A549 (cell line): ENCODE data around the gene EFCAB11. TPM values are rescaled to one million over a fixed set of nuclear protein-coding genes. Genes with fewer than 3 reads are reported as not detected.

Experiments
- ATAC-seq, 2 experiments: fragments of 200-7000 bp in 1 of 2; fragments of >200 bp in 1 of 2; cut with Nextera tagmentation in 1 of 2; cut with Tn5 transposase in 1 of 2; 3 replicates each; pipeline versions ENCODE4 v1.8.0 to v1.9.1; 2018 to 2020; ENCODE audit warnings: mild to moderate bottlenecking in 1 of 2, moderate library complexity in 1 of 2
- CTCF ChIA-PET: fragments of 300-600 bp; sonication (Branson Sonifier 250); formaldehyde crosslinking; extraction: SDS; loops from one replicate; lab custom pipeline; 2021; ENCODE audit warnings: antibody characterized with exemption, inconsistent platforms; lab: Yijun Ruan, JAX
- POLR2A ChIA-PET: fragments of 350-600 bp; formaldehyde crosslinking; extraction: SDS; loops from one replicate; lab custom pipeline; 2021; ENCODE audit warnings: antibody characterized with exemption, inconsistent platforms; lab: Yijun Ruan, JAX
- DNase-seq, 2 experiments: peaks; one replicate each; pipeline versions ENCODE4 v3.0.0 to v3.0.0-alpha.2; 2011 to 2016; ENCODE audit warnings: low read depth in 1 of 2, low spot score in 1 of 2
- FAIRE-seq: peaks from 2 replicates; lab custom pipeline; 2011; peaks lifted over from hg19 to GRCh38; lab: Jason Lieb, UNC
- H3K27ac ChIP-seq, 2 experiments: fragments of >200 bp; sonication (Bioruptor Twin); formaldehyde crosslinking; 3 replicates each; pipeline ENCODE4 v1.5.1; 2016 to 2017
- H3K4me1 ChIP-seq: fragments of >200 bp; sonication (Bioruptor Twin); formaldehyde crosslinking; 3 replicates; pipeline ENCODE4 v1.6.1; 2016
- H3K4me2 ChIP-seq: fragments of >200 bp; sonication (Bioruptor Twin); formaldehyde crosslinking; 3 replicates; pipeline ENCODE4 v1.6.1; 2016
- H3K4me3 ChIP-seq: fragments of >200 bp; sonication (Bioruptor Twin); formaldehyde crosslinking; 3 replicates; pipeline ENCODE4 v1.5.1; 2016
- H3K9me3 ChIP-seq: fragments of >200 bp; sonication (Bioruptor Twin); formaldehyde crosslinking; 3 replicates; pipeline ENCODE4 v1.6.1; 2016
- CEBPB ChIP-seq, 2 experiments: fragments of >200 bp in 1 of 2; sonication (Bioruptor Twin) in 1 of 2; formaldehyde crosslinking in 1 of 2; IDR thresholded peaks; 2 replicates each; pipeline ENCODE4 v1.6.1; 2012 to 2016
- CHD4 ChIP-seq: fragments of 200-600 bp; sonication (generic); IDR thresholded peaks from 2 replicates; pipeline ENCODE4 v1.6.1; 2016; ENCODE audit warnings: antibody characterized with exemption, mild to moderate bottlenecking, borderline replicate concordance
- EP300 ChIP-seq, 2 experiments: fragments of >200 bp; sonication (Bioruptor Twin); formaldehyde crosslinking; IDR thresholded peaks; 2 replicates in 1 of 2; 3 replicates in 1 of 2; pipeline ENCODE4 v1.6.1; 2016 to 2017
- FOXS1 ChIP-seq: fragments of 250-450 bp; sonication (Bioruptor Pico); IDR thresholded peaks from 2 replicates; pipeline ENCODE4 v1.5.0; 2020; ENCODE audit warnings: mild to moderate bottlenecking, moderate library complexity
- JUN ChIP-seq, 2 experiments: fragments of >200 bp; sonication (Bioruptor Twin); formaldehyde crosslinking; IDR thresholded peaks; 2 replicates in 1 of 2; 3 replicates in 1 of 2; pipeline ENCODE4 v1.6.1; 2016 to 2017
- JUNB ChIP-seq: fragments of >200 bp; sonication (Bioruptor Twin); formaldehyde crosslinking; IDR thresholded peaks from 2 replicates; pipeline ENCODE4 v1.6.1; 2016
- MYC ChIP-seq: IDR thresholded peaks from 2 replicates; pipeline ENCODE4 v1.6.1; 2012; ENCODE audit warnings: mild to moderate bottlenecking, inconsistent platforms, low read length, improper control_type of control experiment, borderline replicate concordance
- NR3C1 ChIP-seq: fragments of >200 bp; sonication (Bioruptor Twin); formaldehyde crosslinking; IDR thresholded peaks from 3 replicates; pipeline ENCODE4 v1.6.1; 2017
- PHF8 ChIP-seq: fragments of 200-600 bp; sonication (generic); IDR thresholded peaks from 2 replicates; pipeline ENCODE4 v1.6.1; 2016; ENCODE audit warnings: low read depth, mild to moderate bottlenecking, antibody characterized with exemption, moderate library complexity, borderline replicate concordance
- RAD21 ChIP-seq, 2 experiments: fragments of >200 bp in 1 of 2; sonication (Bioruptor Twin) in 1 of 2; formaldehyde crosslinking in 1 of 2; IDR thresholded peaks in 1 of 2; conservative IDR thresholded peaks in 1 of 2; 2 replicates in 1 of 2; 3 replicates in 1 of 2; pipeline ENCODE4 v1.6.1; 2012 to 2018; ENCODE audit warnings: inconsistent platforms in 1 of 2
- RFX5 ChIP-seq: fragments of 450-650 bp; IDR thresholded peaks from 2 replicates; pipeline ENCODE4 v1.7.1; 2014; ENCODE audit warnings: antibody characterized with exemption, mild to moderate bottlenecking, moderate library complexity
- SMC3 ChIP-seq: fragments of >200 bp; sonication (Bioruptor Twin); formaldehyde crosslinking; IDR thresholded peaks from 3 replicates; pipeline ENCODE4 v1.6.1; 2018; ENCODE audit warnings: inconsistent platforms
- TP53 ChIP-seq: fragments of 250-450 bp; sonication (Bioruptor Pico); IDR thresholded peaks from 2 replicates; pipeline ENCODE4 v1.5.0; 2021; ENCODE audit warnings: mild to moderate bottlenecking, moderate library complexity
- ZNF302 ChIP-seq: fragments of 250-450 bp; sonication (Bioruptor Pico); IDR thresholded peaks from 2 replicates; pipeline ENCODE4 v1.9.0; 2021; ENCODE audit warnings: inconsistent platforms, mild to moderate bottlenecking, moderate library complexity
- WGBS: methylation state at CpG from one replicate; pipeline ENCODE4 v1.1.6; 2017; ENCODE audit errors: missing lambda C conversion rate; 5-methylcytosine and 5-hydroxymethylcytosine counted together
- polyA plus RNA-seq, 4 experiments: library from polyadenylated mRNA; depleted of rRNA in 3 of 4; stranded (reverse); fragments of >200 nt; fragmentation: RNase III in 1 of 4; extraction: RNeasy Plus Mini Kit Qiagen cat#74134 plus additional on column Dnase treatment in 1 of 4; gene quantifications; 2 replicates in 3 of 4; 3 replicates in 1 of 4; pipeline ENCODE4 v1.2.3, GENCODE V29; 2011 to 2017
- TF ChIP-seq, protein P1 (sequence below): IDR thresholded peaks from 2 replicates; pipeline ENCODE4 v1.6.1; 2012
- TF ChIP-seq, protein P2 (sequence below): IDR thresholded peaks from 2 replicates; pipeline ENCODE4 v1.6.1; 2012; ENCODE audit warnings: low read depth, borderline replicate concordance
- TF ChIP-seq, protein P3 (sequence below): fragments of 250-450 bp; sonication (Bioruptor Pico); IDR thresholded peaks from 2 replicates; pipeline ENCODE4 v1.5.0; 2020; ENCODE audit warnings: low read depth, mild to moderate bottlenecking, moderate library complexity
- TF ChIP-seq, protein P4 (sequence below): IDR thresholded peaks from 2 replicates; pipeline ENCODE4 v1.6.1; 2012
- TF ChIP-seq, protein P5 (sequence below): fragments of 250-450 bp; sonication (Bioruptor Pico); IDR thresholded peaks from 2 replicates; pipeline ENCODE4 v1.5.0; 2021; ENCODE audit warnings: mild to moderate bottlenecking, moderate library complexity, borderline replicate concordance

EFCAB11 gene
- polyA plus RNA-seq, 2 of the 4 experiments (the other 2 are of a cell fraction): 18.8 to 19.6 TPM

DNA sequence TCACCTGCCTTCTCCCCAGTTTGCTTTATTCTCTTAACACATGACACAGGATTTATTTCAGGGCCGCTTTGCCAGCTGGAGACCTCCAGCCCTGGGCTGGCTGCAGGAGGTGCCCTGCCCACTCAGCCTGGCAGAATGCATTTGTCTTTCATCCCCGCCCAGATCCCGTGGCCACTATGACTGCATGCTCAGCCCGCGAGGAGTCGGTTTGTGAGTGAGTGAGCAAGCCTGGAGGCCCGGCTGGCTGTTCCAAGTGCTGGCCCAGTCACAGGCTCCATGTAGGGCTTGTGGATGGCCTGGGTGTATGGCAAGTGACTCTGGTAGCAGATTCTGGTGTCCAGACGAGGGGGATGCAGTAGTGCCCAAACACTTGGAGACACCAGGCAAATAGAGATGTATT is 3.3 kb upstream of the EFCAB11 start:
- Histone ChIP-seq H3K4me3 (no peak overlapping the region), H3K4me2 (peak overlapping the region; percentile 80), H3K4me1 (peaks cover 14% of the 10 kb centered on the region), H3K27ac (no peak overlapping the region), H3K9me3 (no peaks in the 10 kb centered on the region)
- ChIA-PET POLR2A (no interaction called here), CTCF (interaction anchor here (3.1 to 12.2 kb wide), 2 partner anchors 15 to 278 kb away, joined by 8 to 83 read pairs; no protein-coding TSS in a partner anchor)
- 45% methylated on average over 2 of the region's 8 CpGs for WGBS
- TF ChIP-seq, protein P1, sequence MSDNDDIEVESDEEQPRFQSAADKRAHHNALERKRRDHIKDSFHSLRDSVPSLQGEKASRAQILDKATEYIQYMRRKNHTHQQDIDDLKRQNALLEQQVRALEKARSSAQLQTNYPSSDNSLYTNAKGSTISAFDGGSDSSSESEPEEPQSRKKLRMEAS: no peak
- TF ChIP-seq NR3C1 (no peak), JUNB (no peak), RFX5 (no peak), JUN (IDR thresholded peaks at IDR 0.05) (no peak), ZNF302 (no peak)
- TF ChIP-seq, protein P2, sequence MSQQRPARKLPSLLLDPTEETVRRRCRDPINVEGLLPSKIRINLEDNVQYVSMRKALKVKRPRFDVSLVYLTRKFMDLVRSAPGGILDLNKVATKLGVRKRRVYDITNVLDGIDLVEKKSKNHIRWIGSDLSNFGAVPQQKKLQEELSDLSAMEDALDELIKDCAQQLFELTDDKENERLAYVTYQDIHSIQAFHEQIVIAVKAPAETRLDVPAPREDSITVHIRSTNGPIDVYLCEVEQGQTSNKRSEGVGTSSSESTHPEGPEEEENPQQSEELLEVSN: no peak
- ATAC-seq (no peak), DNase-seq (no peak), FAIRE-seq (no peak)

DNA sequence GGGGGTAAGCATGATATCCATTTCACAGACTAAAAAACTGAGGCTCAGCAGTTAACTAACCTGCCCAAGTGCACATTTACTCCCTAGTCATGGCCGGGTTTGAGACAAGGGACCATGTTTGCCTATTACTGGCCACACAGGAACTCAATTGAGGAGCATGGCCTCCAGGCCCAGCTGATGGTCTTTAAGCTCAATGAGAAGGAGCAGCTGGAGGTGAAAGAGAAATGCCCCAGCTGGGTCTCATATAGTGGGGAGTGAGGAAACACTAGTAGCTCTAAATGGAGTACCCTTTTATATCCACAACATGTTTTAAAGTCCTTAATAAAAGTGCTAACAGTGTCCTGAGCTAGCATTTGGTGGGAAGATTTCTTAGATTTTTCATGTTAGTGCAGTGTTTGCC is 2.8 kb upstream of the EFCAB11 start:
- TF ChIP-seq EP300 (IDR thresholded peaks at IDR 0.05): no peak
- TF ChIP-seq CHD4: no peak
- no peak for TF ChIP-seq FOXS1 (CRISPR knock-in tag)
- no peak for TF ChIP-seq SMC3
- no peak for TF ChIP-seq NR3C1
- TF ChIP-seq, protein P3, sequence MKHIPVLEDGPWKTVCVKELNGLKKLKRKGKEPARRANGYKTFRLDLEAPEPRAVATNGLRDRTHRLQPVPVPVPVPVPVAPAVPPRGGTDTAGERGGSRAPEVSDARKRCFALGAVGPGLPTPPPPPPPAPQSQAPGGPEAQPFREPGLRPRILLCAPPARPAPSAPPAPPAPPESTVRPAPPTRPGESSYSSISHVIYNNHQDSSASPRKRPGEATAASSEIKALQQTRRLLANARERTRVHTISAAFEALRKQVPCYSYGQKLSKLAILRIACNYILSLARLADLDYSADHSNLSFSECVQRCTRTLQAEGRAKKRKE: no peak
- no peak for TF ChIP-seq PHF8
- TF ChIP-seq MYC: no peak
- TF ChIP-seq, protein P4, sequence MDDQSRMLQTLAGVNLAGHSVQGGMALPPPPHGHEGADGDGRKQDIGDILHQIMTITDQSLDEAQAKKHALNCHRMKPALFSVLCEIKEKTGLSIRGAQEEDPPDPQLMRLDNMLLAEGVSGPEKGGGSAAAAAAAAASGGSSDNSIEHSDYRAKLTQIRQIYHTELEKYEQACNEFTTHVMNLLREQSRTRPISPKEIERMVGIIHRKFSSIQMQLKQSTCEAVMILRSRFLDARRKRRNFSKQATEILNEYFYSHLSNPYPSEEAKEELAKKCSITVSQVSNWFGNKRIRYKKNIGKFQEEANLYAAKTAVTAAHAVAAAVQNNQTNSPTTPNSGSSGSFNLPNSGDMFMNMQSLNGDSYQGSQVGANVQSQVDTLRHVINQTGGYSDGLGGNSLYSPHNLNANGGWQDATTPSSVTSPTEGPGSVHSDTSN: no peak
- TF ChIP-seq RAD21 (conservative IDR thresholded peaks at IDR 0.05 in 1 of 2, IDR thresholded peaks at IDR 0.05 in 1 of 2): no peak
- TF ChIP-seq, protein P5, sequence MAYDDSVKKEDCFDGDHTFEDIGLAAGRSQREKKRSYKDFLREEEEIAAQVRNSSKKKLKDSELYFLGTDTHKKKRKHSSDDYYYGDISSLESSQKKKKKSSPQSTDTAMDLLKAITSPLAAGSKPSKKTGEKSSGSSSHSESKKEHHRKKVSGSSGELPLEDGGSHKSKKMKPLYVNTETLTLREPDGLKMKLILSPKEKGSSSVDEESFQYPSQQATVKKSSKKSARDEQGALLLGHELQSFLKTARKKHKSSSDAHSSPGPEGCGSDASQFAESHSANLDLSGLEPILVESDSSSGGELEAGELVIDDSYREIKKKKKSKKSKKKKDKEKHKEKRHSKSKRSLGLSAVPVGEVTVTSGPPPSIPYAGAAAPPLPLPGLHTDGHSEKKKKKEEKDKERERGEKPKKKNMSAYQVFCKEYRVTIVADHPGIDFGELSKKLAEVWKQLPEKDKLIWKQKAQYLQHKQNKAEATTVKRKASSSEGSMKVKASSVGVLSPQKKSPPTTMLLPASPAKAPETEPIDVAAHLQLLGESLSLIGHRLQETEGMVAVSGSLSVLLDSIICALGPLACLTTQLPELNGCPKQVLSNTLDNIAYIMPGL (CRISPR knock-in tag): no peak
- DNase-seq: no peak
- H3K4me1 ChIP-seq: peaks cover 14% of the 10 kb centered on the region
- peak overlapping the region; percentile 80 for H3K4me2 ChIP-seq
- peak overlapping the region; percentile 89; the same call in 2 of the 3 replicates for H3K4me3 ChIP-seq
- no peak overlapping the region for H3K27ac ChIP-seq
- no peaks in the 10 kb centered on the region for H3K9me3 ChIP-seq
- no peak for ATAC-seq
- CTCF ChIA-PET: interaction anchor here (3.1 to 12.2 kb wide), 2 partner anchors 15 to 279 kb away, joined by 8 to 83 read pairs; no protein-coding TSS in a partner anchor
- 47% methylated on average over 1 of the region's 1 CpG for WGBS
- FAIRE-seq: no peak
- POLR2A ChIA-PET: interaction anchor here (0.5 kb wide), 1 partner anchor 18 kb away, joined by 3 read pairs; no protein-coding TSS in a partner anchor

DNA sequence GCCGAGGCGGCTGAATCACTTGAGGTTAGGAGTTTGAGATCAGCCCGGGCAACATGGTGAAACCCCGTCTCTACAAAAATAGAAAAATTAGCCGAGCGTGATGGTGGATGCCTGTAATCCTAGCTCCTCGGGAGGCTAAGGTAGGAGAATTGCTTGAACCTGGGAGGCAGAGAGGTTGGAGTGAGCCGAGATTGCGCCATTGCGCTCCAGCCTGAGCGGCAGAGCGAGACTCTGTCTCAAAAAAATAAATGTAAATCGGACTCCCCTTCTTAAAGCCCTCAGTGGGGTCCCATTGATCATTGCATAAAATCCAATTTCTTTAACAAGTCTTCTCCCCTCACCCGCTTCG is 2.1 kb upstream of the EFCAB11 start:
- CTCF ChIA-PET: interaction anchor here (0.9 to 12.2 kb wide), 6 partner anchors 9 to 279 kb away, joined by 3 to 83 read pairs (median 4); no protein-coding TSS in a partner anchor
- Histone ChIP-seq H3K27ac (peak overlapping the region; percentile 88 to 93), H3K4me3 (peak overlapping the region; percentile 89), H3K9me3 (no peaks in the 10 kb centered on the region), H3K4me1 (peaks cover 14% of the 10 kb centered on the region), H3K4me2 (peak overlapping the region; percentile 80)
- no peak for FAIRE-seq
- POLR2A ChIA-PET: interaction anchor here (1.0 kb wide), 1 partner anchor 310 kb away, joined by 4 read pairs; no protein-coding TSS in a partner anchor
- ATAC-seq: no peak
- TF ChIP-seq CEBPB (IDR thresholded peaks at IDR 0.05) (peak in 1 of 2 experiments; percentile 32; a peak in 2 of 4 replicates), TP53 (CRISPR knock-in tag) (no peak)
- DNase-seq: no peak
- WGBS: 36% methylated on average over 15 of the region's 15 CpGs
